Measurements from ENCODE around the gene TULP4.

DNA sequence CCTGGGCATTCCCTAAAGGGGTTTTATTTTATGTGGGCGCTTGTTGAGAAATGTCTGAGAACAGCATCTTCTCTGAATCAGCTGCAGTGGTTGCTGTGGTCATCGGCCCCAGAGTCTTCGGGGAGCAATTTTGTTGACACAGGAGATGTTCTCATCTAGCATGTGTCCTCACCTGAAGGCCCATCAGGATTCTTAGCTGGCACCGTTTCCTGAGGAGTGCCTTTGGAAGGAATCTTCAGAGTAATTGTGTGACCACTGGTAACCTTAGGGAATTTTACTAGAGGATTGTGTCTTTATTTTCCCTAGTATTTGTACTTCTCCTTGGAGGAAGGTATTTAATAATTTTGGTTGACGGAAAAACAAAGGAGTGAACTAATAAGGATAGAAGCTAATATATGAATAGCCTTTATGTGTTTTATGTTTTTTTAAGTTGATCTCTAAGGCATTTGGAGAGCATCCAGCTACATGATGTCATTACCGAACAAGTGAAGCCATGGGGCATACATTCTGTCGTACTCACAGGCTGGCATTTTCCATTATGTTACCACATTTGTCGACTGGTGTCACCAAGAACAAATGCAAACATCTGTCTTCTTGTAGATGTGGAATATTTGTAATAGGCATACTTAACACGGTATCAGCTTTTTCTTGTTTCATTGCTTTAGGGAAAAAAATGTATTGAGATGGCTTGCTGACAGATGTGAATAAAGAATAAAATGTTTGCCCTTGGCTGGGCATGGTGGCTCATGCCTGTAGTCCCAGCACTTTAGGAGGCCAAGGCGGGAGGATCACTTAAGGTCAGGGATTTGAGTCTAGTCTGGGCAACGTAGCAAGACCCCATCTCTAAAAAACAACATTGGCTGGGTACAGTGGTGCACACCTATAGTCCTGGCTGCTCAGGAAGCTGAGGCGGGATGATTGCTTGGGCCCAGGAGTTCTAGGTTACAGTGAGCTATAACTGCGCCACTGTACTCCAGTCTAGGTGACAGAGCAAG is 41.9 kb downstream of the TULP4 start:
- TF ChIP-seq CTCF (conservative IDR thresholded peaks at IDR 0.05 in 1 of 2, IDR thresholded peaks at IDR 0.05 in 1 of 2; ENCODE audit: extremely low read depth in 1 of 2, insufficient read depth in 1 of 2, low read depth in 1 of 2, low read length in 2 of 2) (no peak), EZH2 (IDR thresholded peaks at IDR 0.05; ENCODE audit: borderline replicate concordance, low read length) (no peak)
